IMR-90 (cell line): ENCODE measurements around the gene CIAO2A.

ENCODE experiments used
- POLR2A ChIP-seq: IDR thresholded peaks from 2 replicates; pipeline ENCODE4 v1.6.1; 2012; ENCODE audit warnings: mild to moderate bottlenecking, low read depth, low read length
- RCOR1 ChIP-seq: IDR thresholded peaks from 2 replicates; pipeline ENCODE4 v1.6.1; 2012; ENCODE audit warnings: mild to moderate bottlenecking, low read length, improper control_type of control experiment; ENCODE audit not compliant: insufficient replicate concordance
- SMC3 ChIP-seq: fragments of 150-350 bp; IDR thresholded peaks from 2 replicates; pipeline ENCODE4 v1.6.1; 2016; ENCODE audit warnings: low read depth, mild to moderate bottlenecking, antibody characterized with exemption, low read length, moderate library complexity
- TF ChIP-seq, protein P1 (sequence below): conservative IDR thresholded peaks from 2 replicates; pipeline ENCODE4 v1.5.1; 2012; ENCODE audit warnings: mild to moderate bottlenecking, low read depth, low read length, improper control_type of control experiment

DNA sequence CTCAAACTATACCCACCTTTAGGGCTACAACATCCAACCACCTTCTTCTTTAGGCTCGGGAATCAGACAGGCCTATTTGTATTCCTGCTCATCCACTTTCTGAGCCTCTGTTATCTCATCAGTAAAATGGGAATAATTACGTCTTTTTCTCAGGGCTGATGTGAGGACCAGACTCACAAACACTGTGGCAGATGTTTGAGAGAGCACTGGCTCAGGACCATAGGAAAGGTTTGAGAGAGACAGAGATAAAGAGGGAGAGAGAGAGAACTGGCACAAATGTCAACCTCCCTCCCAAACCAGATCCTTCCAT lies 42.6 kb downstream of the CIAO2A start:
- TF ChIP-seq POLR2A (no peak), RCOR1 (no peak), SMC3 (no peak)
- TF ChIP-seq, protein P1, sequence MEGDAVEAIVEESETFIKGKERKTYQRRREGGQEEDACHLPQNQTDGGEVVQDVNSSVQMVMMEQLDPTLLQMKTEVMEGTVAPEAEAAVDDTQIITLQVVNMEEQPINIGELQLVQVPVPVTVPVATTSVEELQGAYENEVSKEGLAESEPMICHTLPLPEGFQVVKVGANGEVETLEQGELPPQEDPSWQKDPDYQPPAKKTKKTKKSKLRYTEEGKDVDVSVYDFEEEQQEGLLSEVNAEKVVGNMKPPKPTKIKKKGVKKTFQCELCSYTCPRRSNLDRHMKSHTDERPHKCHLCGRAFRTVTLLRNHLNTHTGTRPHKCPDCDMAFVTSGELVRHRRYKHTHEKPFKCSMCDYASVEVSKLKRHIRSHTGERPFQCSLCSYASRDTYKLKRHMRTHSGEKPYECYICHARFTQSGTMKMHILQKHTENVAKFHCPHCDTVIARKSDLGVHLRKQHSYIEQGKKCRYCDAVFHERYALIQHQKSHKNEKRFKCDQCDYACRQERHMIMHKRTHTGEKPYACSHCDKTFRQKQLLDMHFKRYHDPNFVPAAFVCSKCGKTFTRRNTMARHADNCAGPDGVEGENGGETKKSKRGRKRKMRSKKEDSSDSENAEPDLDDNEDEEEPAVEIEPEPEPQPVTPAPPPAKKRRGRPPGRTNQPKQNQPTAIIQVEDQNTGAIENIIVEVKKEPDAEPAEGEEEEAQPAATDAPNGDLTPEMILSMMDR = no peak
